ENCODE results near the gene C4orf50. TPM values are rescaled to one million over a fixed set of nuclear protein-coding genes. Genes with fewer than 3 reads are reported as not detected.
"Not testable (repeated sequence)": the region's sequence is repeated elsewhere in the genome, so short reads cannot be mapped to it uniquely, and the experiment has no call there.

The C4orf50 gene
- polyA plus RNA-seq, 1 donor = 0.02 TPM

DNA sequence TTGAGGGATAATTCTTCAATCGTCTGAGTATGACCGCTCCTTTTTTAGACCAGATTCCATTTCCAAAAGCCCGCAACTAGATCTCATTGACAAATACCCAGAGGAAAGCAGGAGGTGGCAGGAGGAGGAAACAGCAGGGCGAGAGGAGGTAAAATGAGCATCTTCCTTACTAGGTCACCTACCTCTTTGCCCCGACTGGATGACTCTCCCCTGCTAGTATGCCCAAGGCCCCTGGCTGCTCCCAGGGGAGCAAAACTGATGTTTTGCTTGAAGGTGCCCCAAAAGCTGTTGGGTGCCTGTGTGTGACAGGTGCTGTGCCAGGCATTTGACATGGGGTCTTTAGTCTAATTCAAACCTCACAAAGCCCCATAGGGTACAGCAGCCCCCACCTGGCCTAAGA lies 48.9 kb downstream of the C4orf50 start:
- no peak for DNase-seq

DNA sequence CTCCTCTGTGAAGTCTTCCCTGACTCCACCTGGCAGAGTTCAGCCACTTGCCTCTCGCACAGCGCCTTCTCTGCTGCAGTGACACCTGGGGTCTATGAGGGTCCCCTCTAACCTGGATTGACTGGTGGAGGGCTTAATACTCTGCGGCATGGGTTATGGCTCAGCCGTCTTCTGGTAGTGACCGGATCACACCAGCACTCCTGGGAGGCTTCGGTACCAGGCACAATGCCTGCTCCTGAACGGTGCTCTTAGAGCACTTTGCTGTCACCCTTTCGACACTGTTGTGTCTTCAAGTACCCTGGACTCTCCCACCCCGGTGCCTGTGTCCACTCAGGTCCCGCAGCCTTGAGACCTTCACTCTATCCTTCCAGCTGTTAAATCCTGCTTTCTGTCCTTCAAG lies 50.0 kb downstream of the C4orf50 start:
- no peak for DNase-seq

DNA sequence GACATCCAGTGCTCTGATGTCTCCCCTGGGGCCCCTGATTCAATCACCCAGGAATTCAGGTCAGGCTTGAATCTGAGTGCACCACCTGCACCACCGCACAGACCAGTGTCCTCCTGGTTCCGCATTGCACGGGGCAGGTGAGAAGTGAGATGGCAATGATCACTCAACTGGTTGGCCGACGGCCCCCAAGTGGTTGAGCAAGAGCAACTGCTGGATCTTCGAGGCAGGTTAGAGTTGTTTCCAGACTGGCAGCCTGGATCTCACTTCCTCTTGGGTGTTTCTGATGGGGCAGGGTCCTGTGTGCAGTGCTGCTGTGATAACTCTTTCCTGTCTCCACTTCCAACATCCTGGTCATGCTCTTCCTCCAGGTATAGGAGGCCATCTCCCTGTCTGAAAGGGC lies 50.4 kb downstream of the C4orf50 start:
- no peak for DNase-seq

GRCh38 chr4:5965225-5965624 lies 53.0 kb downstream of the C4orf50 start:
- no peak for DNase-seq

GRCh38 chr4:5964030-5964429 lies 54.2 kb downstream of the C4orf50 start:
- no peak for DNase-seq

DNA sequence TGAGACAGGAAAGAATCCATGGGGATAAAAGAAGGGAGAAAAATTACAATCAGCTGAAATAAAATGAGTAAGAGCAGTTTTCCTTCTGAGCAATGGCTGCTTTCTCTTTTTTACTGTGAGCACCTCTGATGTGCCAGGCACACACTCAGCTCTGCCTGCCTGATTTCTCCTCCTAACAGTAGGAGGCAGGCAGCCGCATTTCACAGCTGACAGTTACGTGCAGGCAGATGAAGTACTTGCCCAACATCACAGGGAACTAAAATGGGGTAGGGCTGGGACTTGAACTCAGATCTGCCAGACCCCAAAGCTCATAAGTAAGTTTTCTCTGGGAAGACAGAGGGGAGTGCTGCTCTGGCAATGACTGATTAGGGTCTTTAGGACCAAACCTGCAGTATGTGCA lies 54.6 kb downstream of the C4orf50 start:
- no peak for DNase-seq

- no peak for DNase-seq
Measured at GRCh38 chr4:5962416-5962815, 55.8 kb downstream of the C4orf50 start.

GRCh38 chr4:5960252-5960880 lies 57.9 kb downstream of the C4orf50 start:
- no peak for DNase-seq

DNA sequence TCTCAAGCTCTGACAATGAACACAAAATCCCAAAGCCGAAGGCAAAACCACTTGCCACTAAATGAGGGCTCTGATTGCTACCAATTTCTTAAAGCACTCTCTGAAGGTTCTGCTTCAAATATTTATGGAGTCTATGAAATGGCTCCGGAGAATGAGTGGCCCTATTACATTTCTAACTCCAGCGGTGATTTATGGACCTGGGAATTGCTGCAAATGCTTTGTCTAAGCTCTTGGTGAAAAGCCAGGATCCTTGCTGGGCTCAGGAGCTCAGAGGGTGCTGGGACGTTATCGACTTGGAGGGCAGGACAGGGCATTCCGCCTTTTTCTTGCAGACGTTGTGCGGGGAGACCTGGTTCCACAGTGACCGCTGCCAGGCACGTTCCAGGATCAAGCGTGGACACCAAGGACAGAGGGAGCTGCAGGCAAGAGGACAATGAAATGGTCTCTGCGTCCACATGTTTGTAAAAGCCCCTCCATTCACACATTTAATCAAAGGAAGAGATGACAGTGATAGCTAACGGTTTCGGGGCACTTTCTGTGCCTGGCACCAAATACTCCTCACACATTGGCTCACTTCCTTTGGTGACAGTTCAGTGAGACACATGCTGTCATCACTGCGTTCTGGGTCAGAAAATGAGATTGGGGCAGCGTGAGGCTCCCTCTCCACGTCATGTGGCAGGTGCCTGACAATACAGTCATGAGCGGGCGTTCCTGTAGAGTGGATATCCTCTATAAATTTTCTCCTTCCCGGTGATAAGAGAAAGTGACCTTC lies 58.8 kb downstream of the C4orf50 start:
- DNase-seq = no peak

DNA sequence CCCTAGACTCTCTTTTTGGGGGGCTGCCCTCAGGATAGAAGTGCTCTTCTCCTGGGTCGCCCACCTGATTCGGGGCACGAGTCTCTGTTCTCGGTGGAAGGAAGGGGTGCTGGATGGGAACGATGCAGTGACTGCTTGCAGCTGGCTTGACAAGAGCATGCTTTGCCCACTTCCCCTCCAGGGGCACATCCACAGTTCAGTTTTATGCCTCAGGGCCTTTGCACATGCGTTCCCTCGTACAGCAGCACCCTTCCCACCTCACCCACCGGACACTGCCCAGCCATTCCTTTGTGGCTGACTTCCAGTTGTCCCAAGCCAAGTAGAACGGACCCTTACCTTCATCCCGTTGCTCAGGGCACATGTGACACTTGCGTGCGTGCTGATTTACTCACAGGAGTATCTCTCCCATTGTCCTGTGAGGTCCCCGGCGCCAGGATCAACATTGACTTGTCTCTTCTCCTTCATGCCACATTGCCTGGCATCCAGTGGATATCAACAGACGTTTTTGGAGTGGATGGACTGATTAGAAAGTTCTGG lies 60.0 kb downstream of the C4orf50 start:
- no peak for DNase-seq

GRCh38 chr4:5957076-5957475 lies 61.2 kb downstream of the C4orf50 start:
- no peak for DNase-seq

GRCh38 chr4:5956285-5957021 lies 61.8 kb downstream of the C4orf50 start:
- DNase-seq = peak; percentile 46

DNA sequence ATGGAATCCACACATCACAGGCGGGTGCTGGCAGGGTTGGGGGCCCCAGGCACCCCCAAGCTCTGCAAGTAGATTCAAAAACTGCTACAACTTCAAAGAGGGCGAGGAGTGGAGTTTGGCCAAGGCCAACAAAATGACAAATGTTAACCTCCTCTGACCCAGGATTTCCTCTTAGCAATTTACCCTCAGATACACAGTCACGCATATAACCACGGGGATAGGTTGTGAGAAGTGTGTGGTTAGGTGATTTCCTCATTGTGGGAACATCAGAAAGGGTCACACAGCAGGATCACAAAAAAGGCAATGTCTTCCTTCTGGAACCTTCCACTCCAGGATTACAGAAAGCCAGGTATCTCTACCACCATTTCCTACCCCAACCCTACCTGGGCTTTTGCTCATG lies 62.4 kb downstream of the C4orf50 start:
- no peak for DNase-seq

DNA sequence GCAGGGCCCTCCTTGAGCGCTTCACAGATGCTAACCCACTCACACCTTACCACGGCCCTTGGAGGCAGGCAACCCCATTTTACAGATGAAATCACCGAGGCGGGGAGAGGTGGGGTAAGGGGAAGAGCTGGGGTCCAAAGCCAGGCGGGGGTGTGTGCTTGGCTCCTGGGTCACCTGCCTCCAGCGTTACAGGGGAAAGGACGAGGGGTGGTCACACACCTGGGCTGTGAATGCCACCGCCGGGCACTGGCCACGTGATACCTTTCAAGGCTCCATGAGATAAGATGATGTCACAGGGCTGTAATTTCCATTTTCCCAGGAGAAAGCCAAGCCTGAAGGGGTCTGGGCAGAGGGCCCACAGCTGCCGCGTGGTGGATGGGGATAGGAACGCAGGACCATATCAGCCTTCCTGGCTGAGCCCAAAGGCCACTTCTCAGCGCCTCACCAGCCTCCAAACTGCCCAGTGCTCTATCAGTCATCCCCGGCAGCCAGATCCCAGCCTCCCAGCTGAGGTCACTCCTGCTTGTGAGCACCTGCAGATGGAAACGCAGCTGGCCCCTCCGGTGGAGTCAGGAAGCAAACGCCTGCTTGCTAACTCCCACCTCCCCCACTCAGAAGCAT lies 62.9 kb downstream of the C4orf50 start:
- DNase-seq = no peak

DNA sequence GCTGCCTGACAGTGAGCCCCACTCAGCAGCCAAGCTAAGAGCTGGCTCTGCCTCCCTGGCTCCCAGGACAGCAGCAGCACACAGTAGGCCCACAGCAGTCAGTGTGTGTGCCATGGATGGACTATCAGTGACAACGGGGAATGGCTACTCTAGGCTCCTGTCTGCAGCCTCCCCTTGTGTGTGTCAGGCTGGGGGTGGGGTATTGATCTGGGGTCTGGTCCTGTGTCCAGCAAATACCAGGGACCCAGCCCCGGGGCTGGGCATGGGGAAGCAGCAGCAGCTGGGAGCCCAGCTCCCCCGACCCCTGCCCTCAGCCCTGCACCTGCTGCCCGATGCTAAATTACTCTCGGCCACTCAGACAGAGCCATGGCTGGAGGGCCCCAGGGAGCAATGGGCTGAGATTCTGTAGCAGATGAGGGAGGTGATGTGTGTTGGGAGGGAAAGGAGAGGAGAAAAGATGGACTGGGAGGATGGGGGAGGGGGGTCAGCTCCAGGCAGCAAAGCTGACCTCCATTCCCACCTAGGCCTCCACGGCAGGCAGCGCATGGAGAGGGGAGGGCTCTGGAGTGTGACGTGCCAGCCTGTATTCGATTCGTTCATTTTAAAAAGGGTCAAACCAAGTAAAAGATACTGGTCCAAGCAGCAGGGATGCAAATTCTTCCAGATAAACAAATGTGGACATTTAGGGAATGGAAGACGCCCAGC lies 64.0 kb downstream of the C4orf50 start:
- DNase-seq = no peak

- no peak for DNase-seq
Measured at GRCh38 chr4:5952975-5953951, 65.0 kb downstream of the C4orf50 start.

DNA sequence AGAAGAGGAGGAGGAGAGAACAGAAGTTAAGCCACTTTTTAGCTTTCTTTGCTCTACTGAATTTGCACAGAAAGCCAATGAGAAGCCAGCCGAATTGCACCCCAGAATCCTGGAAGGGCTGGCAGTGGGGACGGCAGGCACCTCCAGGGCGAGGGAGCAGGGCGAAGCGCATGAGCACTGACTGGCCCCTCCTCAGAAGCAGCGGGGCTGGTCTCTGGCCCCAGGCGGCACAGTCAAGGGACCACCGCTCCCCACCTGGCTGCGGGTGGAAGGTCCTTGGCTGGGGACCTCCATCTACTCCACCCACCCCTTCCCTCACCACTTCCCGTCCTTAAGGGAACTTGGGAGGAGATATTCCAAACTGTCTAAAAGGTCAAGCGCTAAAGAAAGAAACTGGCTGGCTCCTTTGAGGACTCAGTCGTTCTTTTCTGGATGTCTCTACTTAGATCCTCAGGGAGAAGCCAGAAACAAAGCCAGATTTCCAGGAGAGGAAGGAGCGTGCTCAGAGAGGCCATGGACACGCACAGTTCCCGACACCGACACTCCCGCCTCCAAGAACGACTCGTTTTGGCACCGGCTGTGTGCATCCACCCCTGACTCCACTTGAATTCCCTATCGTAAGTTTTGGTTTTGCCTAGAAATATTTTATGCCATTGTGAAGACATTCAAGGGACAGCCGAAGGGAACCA lies 65.8 kb downstream of the C4orf50 start:
- no peak for DNase-seq

DNA sequence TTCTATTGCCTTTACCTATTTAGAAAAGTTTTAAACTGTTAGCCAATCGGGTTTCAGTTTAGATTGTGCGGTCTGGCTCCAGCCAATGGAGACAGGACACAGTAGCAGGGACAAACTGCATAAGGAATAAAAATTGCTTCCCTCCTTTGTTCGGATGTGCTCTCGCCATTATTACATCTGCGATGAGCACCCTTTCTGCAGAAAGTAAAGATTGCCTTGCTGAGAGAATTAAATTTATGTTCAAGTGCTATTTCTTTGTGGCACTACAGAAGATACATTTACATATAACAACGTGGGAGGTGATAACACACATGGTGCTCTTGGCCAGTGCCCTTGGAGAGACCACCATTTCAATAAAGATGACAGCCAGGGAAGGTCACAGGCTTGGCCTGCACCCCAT lies 71.6 kb downstream of the C4orf50 start:
- not testable (repeated sequence) for DNase-seq

DNA sequence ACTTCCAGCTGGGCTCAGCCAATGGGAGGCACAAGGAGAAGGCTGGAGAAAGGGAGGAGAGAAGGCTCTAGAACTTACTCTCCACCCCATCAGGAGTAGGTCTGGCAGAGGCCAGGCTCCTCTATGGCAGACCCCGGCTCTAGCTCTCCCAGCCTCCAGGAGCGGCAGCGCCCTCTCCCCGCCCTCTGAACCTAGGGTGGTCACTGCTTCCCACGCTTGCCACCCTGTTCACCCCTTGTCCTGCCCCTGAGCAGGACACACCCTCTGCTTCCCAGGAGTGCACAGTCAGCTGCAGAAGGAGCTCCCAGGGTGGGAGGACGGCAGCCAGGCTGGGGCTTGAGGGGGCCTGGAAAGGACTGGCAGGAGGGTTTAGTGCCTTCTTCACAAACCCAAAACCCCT lies 72.3 kb downstream of the C4orf50 start:
- DNase-seq = no peak

DNA sequence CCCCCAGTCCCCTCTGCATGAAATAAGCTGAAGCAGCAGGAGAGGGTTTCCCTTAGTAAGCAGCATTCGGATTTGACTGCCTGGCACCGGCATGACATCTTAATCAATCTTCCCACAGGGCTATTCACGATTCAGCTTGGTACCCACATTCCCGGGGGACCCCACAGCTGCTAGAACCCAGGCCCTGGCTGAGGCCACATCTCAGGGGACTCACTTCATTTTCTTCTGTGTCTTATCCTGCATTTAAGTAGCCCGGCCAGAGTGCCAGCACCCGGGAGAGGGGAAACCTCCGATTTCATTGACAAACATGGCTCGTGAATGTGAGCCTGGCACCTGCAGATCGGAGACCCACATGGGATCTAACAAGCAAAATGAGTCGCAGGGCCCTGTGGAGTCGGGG lies 73.1 kb downstream of the C4orf50 start:
- DNase-seq = no peak

Data from left kidney (tissue), 2 donors.